Endothelial cell of umbilical vein (primary cell): ENCODE data around the gene PGAM4. TPM values are rescaled to one million over a fixed set of nuclear protein-coding genes. Genes with fewer than 3 reads are reported as not detected.

Source experiments
- BruUV-seq: library from RNA; stranded (reverse); fragments of 400-500 nt; replicated peaks from 2 replicates; lab custom pipeline; 2021; lab: Mats Ljungman, UMichigan
- CTCF ChIA-PET: fragments of 300-600, 350-600 bp; sonication (Branson Sonifier 250); formaldehyde crosslinking; loops from one replicate; lab custom pipeline; 2021; ENCODE audit warnings: antibody characterized with exemption, inconsistent platforms; lab: Charles Lee
- POLR2A ChIA-PET: fragments of 300-600, 350-600 bp; sonication (Branson Sonifier 250); formaldehyde crosslinking; loops from one replicate; lab custom pipeline; 2021; ENCODE audit warnings: antibody characterized with exemption, inconsistent platforms; lab: Charles Lee
- DNase-seq: peaks from one replicate; pipeline ENCODE4 v3.0.0-alpha.2; 2011; ENCODE audit warnings: low read depth, low spot score
- FAIRE-seq: peaks from 2 replicates; lab custom pipeline; 2011; peaks lifted over from hg19 to GRCh38; lab: Jason Lieb, UNC
- H2AFZ ChIP-seq: 2 replicates; pipeline ENCODE4 v1.6.0; 2012; ENCODE audit warnings: low read depth, low read length, control low read depth, inconsistent platforms
- H3K27ac ChIP-seq: 2 replicates; pipeline ENCODE4 v1.5.1; 2011; ENCODE audit warnings: low read depth, mild to moderate bottlenecking, control low read depth, low read length, moderate library complexity; ENCODE audit not compliant: insufficient read depth
- H3K27me3 ChIP-seq, 2 experiments: 2 replicates each; pipeline versions ENCODE4 v1.6.0 to v1.6.1; 2011; ENCODE audit warnings: low read length in 2 of 2, mixed read lengths in 1 of 2; ENCODE audit not compliant: control insufficient read depth in 2 of 2, insufficient read depth in 2 of 2
- H3K36me3 ChIP-seq, 2 experiments: 2 replicates in 1 of 2; 3 replicates in 1 of 2; pipeline ENCODE4 v1.5.1; 2011; ENCODE audit warnings: low read length in 2 of 2, mild to moderate bottlenecking in 1 of 2, moderate library complexity in 1 of 2; ENCODE audit not compliant: control insufficient read depth in 2 of 2, insufficient read depth in 2 of 2; ENCODE audit errors: extremely low read depth in 1 of 2
- H3K4me1 ChIP-seq: 3 replicates; pipeline ENCODE4 v1.5.1; 2011; ENCODE audit warnings: mild to moderate bottlenecking, low read length; ENCODE audit not compliant: control insufficient read depth, insufficient read depth; ENCODE audit errors: extremely low read depth
- H3K4me2 ChIP-seq: 2 replicates; pipeline ENCODE4 v1.6.1; 2011; ENCODE audit warnings: low read length, control low read depth, mixed read lengths; ENCODE audit not compliant: insufficient read depth
- H3K4me3 ChIP-seq, 3 experiments: fragments of 200-600 bp in 1 of 3; sonication (generic), shearing (Covaris generic) in 1 of 3; replicated peaks in 1 of 3; 2 replicates each; pipeline ENCODE4 v1.5.1; 2011 to 2016; ENCODE audit warnings: control low read depth in 3 of 3, low read length in 3 of 3, mild to moderate bottlenecking in 2 of 3, inconsistent platforms in 1 of 3, low read depth in 1 of 3, moderate library complexity in 1 of 3; ENCODE audit not compliant: insufficient read depth in 1 of 3
- H3K79me2 ChIP-seq: 2 replicates; pipeline ENCODE4 v1.6.0; 2012; ENCODE audit warnings: low read length, inconsistent platforms; ENCODE audit not compliant: control insufficient read depth, insufficient read depth
- H3K9ac ChIP-seq: replicated peaks from 2 replicates; pipeline ENCODE3; 2011; ENCODE audit warnings: low read length, control low read depth; ENCODE audit not compliant: insufficient read depth; ENCODE audit errors: extremely low read depth
- H3K9me1 ChIP-seq: replicated peaks from 3 replicates; pipeline ENCODE4 v1.6.0; 2011; ENCODE audit warnings: mild to moderate bottlenecking, low read length; ENCODE audit not compliant: control insufficient read depth, insufficient read depth; ENCODE audit errors: extremely low read depth
- H3K9me3 ChIP-seq: replicated peaks from 2 replicates; pipeline ENCODE4 v1.5.1; 2012; ENCODE audit warnings: low read length, inconsistent platforms; ENCODE audit not compliant: control insufficient read depth, insufficient read depth
- H4K20me1 ChIP-seq: replicated peaks from 2 replicates; pipeline ENCODE3; 2011; ENCODE audit warnings: mild to moderate bottlenecking, low read length; ENCODE audit not compliant: control insufficient read depth, insufficient read depth; ENCODE audit errors: extremely low read depth
- CTCF ChIP-seq, 2 donors: IDR thresholded peaks; 1 replicate in 1 of 2; 2 replicates in 1 of 2; pipeline ENCODE4 v1.5.1; 2011; ENCODE audit warnings: low read length in 2 of 2, mild to moderate bottlenecking in 2 of 2, moderate library complexity in 2 of 2, control low read depth in 1 of 2, inconsistent platforms in 1 of 2, low read depth in 1 of 2; ENCODE audit not compliant: insufficient read depth in 1 of 2; ENCODE audit errors: extremely low read depth in 1 of 2
- EZH2 ChIP-seq: IDR thresholded peaks from 2 replicates; pipeline ENCODE4 v1.6.1; 2012; ENCODE audit warnings: borderline replicate concordance, low read depth, mild to moderate bottlenecking, moderate library complexity, low read length, inconsistent platforms; ENCODE audit not compliant: severe bottlenecking
- FOS ChIP-seq: IDR thresholded peaks from 2 replicates; pipeline ENCODE4 v1.6.1; 2011; ENCODE audit warnings: mild to moderate bottlenecking, low read length, moderate library complexity, borderline replicate concordance; ENCODE audit not compliant: insufficient read depth
- GATA2 ChIP-seq: IDR thresholded peaks from 2 replicates; pipeline ENCODE4 v1.7.0; 2011; ENCODE audit warnings: low read depth, mild to moderate bottlenecking, moderate library complexity, mixed read lengths, low read length; ENCODE audit not compliant: insufficient read length, insufficient read depth
- JUN ChIP-seq: IDR thresholded peaks from 2 replicates; pipeline ENCODE4 v1.6.1; 2011; ENCODE audit warnings: borderline replicate concordance, low read depth; ENCODE audit not compliant: insufficient read length, insufficient read depth
- MAX ChIP-seq: IDR thresholded peaks from 2 replicates; pipeline ENCODE4 v1.6.1; 2011; ENCODE audit not compliant: insufficient read depth, insufficient read length
- MYC ChIP-seq: IDR thresholded peaks from one replicate; pipeline ENCODE4 v1.6.1; 2011; ENCODE audit warnings: mild to moderate bottlenecking, low read depth, low read length
- POLR2A ChIP-seq: IDR thresholded peaks from 2 replicates; pipeline ENCODE4 v1.6.1; 2012; ENCODE audit warnings: low read depth, mild to moderate bottlenecking, control low read depth, low read length
- POLR2AphosphoS5 ChIP-seq: IDR thresholded peaks from 2 replicates; pipeline ENCODE4 v1.6.1; 2012; ENCODE audit warnings: low read depth, mild to moderate bottlenecking, control low read depth, low read length, moderate library complexity; ENCODE audit not compliant: insufficient read depth
- dilution Hi-C: fragments of 300-500 bp; cut with MboI; formaldehyde crosslinking; loops from one replicate; pipeline ENCODE4 v1.15.0; 2019; ENCODE audit warnings: low sequenced_read_pairs; ENCODE audit not compliant: extremely low pct_ligation_motif_present
- intact Hi-C: fragments of 100-400 bp; cut with micrococcal nuclease; formaldehyde crosslinking; loops from one replicate; pipeline ENCODE4 v1.10.0; 2022
- polyA plus RNA-seq, 4 experiments: library from polyadenylated mRNA; depleted of rRNA in 3 of 4; stranded (reverse) in 3 of 4; unstranded in 1 of 4; fragments of >200 nt; gene quantifications; 2 replicates each; pipeline versions ENCODE4 v1.2.1 to v1.2.3, GENCODE V29; 2011 to 2012; ENCODE audit warnings: missing spikeins in 1 of 4
- total RNA-seq: library from RNA; stranded (reverse); gene quantifications from 2 replicates; pipeline ENCODE4 v1.2.3, GENCODE V29; 2021

PGAM4 gene
- total and polyA plus RNA-seq, 2 donors (not counting 3 experiments of a cell fraction or from before 2014, with no cell fraction given): 0.12 TPM; not detected in 1

GRCh38 chrX:77966361-77966760 lies 3.1 kb downstream of the PGAM4 start:
- POLR2A ChIA-PET: no interaction called here
- H3K4me2 ChIP-seq: no peak overlapping the region
- H3K4me3 ChIP-seq: no peak overlapping the region
- BruUV-seq: no TSS peak
- no peak overlapping the region for H2AFZ ChIP-seq
- CTCF ChIA-PET: no interaction called here
- no peaks in the 10 kb centered on the region for H3K9me3 ChIP-seq
- H3K9me1 ChIP-seq: no peaks in the 10 kb centered on the region
- no peak for FAIRE-seq
- TF ChIP-seq JUN (no peak), GATA2 (no peak), FOS (no peak), EZH2 (no peak), POLR2A (no peak), CTCF (IDR thresholded peaks at IDR 0.05; ENCODE audit: extremely low read depth in 1 of 2, insufficient read depth in 1 of 2, low read depth in 1 of 2, low read length in 2 of 2) (no peak), POLR2AphosphoS5 (no peak), MAX (no peak), MYC (no peak)
- H3K27ac ChIP-seq: no peak overlapping the region
- no peaks in the 10 kb centered on the region for H3K79me2 ChIP-seq
- peaks cover 18% of the 10 kb centered on the region for H3K4me1 ChIP-seq
- H3K9ac ChIP-seq: no peak overlapping the region
- no peaks in the 10 kb centered on the region for H4K20me1 ChIP-seq
- H3K36me3 ChIP-seq: no peaks in the 10 kb centered on the region
- no peaks in the 10 kb centered on the region for H3K27me3 ChIP-seq
- dilution Hi-C loops (no loop called here), intact Hi-C loops (no loop called here)
- DNase-seq: no peak
